ENCODE measurements around the gene KRABD2.

DNA sequence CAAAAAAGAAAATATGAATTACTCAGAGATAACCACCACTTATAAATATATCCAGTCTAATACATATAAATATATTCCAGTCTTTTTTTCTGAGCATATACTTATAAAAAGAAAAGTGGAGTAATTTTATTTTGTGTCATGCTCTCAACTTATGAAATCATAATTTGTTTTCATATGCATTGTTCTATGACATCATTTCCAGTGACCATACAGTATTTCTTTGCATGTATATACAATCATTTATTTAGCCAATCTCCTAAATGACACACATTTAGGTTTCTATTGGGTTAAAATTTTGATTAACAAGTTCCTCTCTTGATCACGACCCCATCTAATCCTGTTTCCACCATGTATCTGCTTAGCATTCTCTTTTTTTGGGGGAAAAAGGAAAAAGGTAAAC is 42.8 kb upstream of the KRABD2 start:
- TF ChIP-seq, protein P1, sequence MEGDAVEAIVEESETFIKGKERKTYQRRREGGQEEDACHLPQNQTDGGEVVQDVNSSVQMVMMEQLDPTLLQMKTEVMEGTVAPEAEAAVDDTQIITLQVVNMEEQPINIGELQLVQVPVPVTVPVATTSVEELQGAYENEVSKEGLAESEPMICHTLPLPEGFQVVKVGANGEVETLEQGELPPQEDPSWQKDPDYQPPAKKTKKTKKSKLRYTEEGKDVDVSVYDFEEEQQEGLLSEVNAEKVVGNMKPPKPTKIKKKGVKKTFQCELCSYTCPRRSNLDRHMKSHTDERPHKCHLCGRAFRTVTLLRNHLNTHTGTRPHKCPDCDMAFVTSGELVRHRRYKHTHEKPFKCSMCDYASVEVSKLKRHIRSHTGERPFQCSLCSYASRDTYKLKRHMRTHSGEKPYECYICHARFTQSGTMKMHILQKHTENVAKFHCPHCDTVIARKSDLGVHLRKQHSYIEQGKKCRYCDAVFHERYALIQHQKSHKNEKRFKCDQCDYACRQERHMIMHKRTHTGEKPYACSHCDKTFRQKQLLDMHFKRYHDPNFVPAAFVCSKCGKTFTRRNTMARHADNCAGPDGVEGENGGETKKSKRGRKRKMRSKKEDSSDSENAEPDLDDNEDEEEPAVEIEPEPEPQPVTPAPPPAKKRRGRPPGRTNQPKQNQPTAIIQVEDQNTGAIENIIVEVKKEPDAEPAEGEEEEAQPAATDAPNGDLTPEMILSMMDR (IDR thresholded peaks at IDR 0.05; ENCODE audit: low read depth, low read length, poor library complexity, severe bottlenecking) = no peak
- TF ChIP-seq EZH2phosphoT487 (IDR thresholded peaks at IDR 0.05; ENCODE audit: borderline replicate concordance, low read length) = no peak
